GM23248 (cell line): ENCODE data around the gene RCSD1. TPM values are rescaled to one million over a fixed set of nuclear protein-coding genes. Genes with fewer than 3 reads are reported as not detected.

ENCODE experiments used
- DNase-seq: peaks from one replicate; pipeline ENCODE4 v3.0.0-alpha.2; 2015
- H2AFZ ChIP-seq: fragments of 200-600 bp; sonication (generic); 2 replicates; pipeline ENCODE4 v1.6.1; 2016; ENCODE audit warnings: antibody characterized with exemption
- H3F3A ChIP-seq: fragments of 200-600 bp; sonication (generic); 2 replicates; pipeline ENCODE4 v1.6.1; 2016; ENCODE audit warnings: mild to moderate bottlenecking, antibody characterized with exemption, mixed run types; ENCODE audit not compliant: insufficient read depth
- H3K27ac ChIP-seq: fragments of 200-600 bp; sonication (generic); 2 replicates; pipeline ENCODE4 v1.5.1; 2016; ENCODE audit warnings: mild to moderate bottlenecking
- H3K27me3 ChIP-seq: fragments of 200-600 bp; sonication (generic); replicated peaks from 2 replicates; pipeline ENCODE4 v1.6.1; 2016; ENCODE audit warnings: mild to moderate bottlenecking; ENCODE audit not compliant: insufficient read depth
- H3K36me3 ChIP-seq: fragments of 200-600 bp; sonication (generic); 2 replicates; pipeline ENCODE4 v1.6.1; 2016; ENCODE audit warnings: low read depth, mild to moderate bottlenecking
- H3K4me1 ChIP-seq: fragments of 200-600 bp; sonication (generic); 2 replicates; pipeline ENCODE4 v1.6.1; 2016; ENCODE audit warnings: mild to moderate bottlenecking; ENCODE audit not compliant: insufficient read depth
- H3K4me2 ChIP-seq: fragments of 200-600 bp; sonication (generic); one replicate; pipeline ENCODE4 v1.6.1; 2016; ENCODE audit warnings: mild to moderate bottlenecking; ENCODE audit not compliant: unreplicated experiment
- H3K4me3 ChIP-seq: fragments of 200-600 bp; sonication (generic); 2 replicates; pipeline ENCODE4 v1.5.1; 2016; ENCODE audit warnings: mild to moderate bottlenecking
- H3K79me2 ChIP-seq: fragments of 200-600 bp; sonication (generic); 2 replicates; pipeline ENCODE4 v1.6.1; 2016; ENCODE audit warnings: mild to moderate bottlenecking; ENCODE audit not compliant: insufficient read depth
- H3K9ac ChIP-seq: fragments of 200-600 bp; sonication (generic); 2 replicates; pipeline ENCODE4 v1.6.1; 2016; ENCODE audit warnings: mild to moderate bottlenecking
- H3K9me2 ChIP-seq: fragments of 200-600 bp; sonication (generic); 2 replicates; pipeline ENCODE4 v1.6.1; 2016; ENCODE audit warnings: mixed run types, mild to moderate bottlenecking, moderate library complexity; ENCODE audit not compliant: insufficient read depth
- H3K9me3 ChIP-seq: fragments of 200-600 bp; sonication (generic); one replicate; pipeline ENCODE4 v1.6.1; 2017; ENCODE audit warnings: low read depth
- H4K20me1 ChIP-seq: fragments of 200-600 bp; sonication (generic); 2 replicates; pipeline ENCODE4 v1.6.0; 2016; ENCODE audit not compliant: insufficient read depth
- EZH2 ChIP-seq: fragments of 200-600 bp; sonication (generic); IDR thresholded peaks from 2 replicates; pipeline ENCODE4 v1.6.1; 2018; ENCODE audit warnings: antibody characterized with exemption, mild to moderate bottlenecking; ENCODE audit not compliant: insufficient read depth, poor library complexity, severe bottlenecking
- EZH2phosphoT487 ChIP-seq: fragments of 200-600 bp; sonication (generic); IDR thresholded peaks from 2 replicates; pipeline ENCODE4 v1.6.1; 2018; ENCODE audit warnings: antibody characterized with exemption, moderate library complexity, mild to moderate bottlenecking, low read depth; ENCODE audit not compliant: insufficient read depth
- WGBS, 2 experiments: methylation state at CpG; one replicate each; pipeline ENCODE4 v1.1.6; 2015 to 2017; ENCODE audit warnings: low lambda C conversion rate in 2 of 2, low coverage in 1 of 2; ENCODE audit errors: missing lambda C conversion rate in 2 of 2; 5-methylcytosine and 5-hydroxymethylcytosine counted together
- in situ Hi-C: fragments of 300-500 bp; cut with MboI; formaldehyde crosslinking; loops from 2 replicates; pipeline ENCODE4 v1.15.0; 2020
- polyA plus RNA-seq: library from polyadenylated mRNA; unstranded; fragments of >200 nt; fragmentation: Nextera tagmentation; extraction: Ambion mirVana; gene quantifications from 2 replicates; pipeline ENCODE4 v1.2.1, GENCODE V29; 2016
- total RNA-seq: library from RNA; depleted of rRNA; stranded (reverse); fragments of >200 nt; shearing (Covaris generic); gene quantifications from 2 replicates; pipeline ENCODE4 v1.2.3, GENCODE V29; 2014

RCSD1 gene
- total and polyA plus RNA-seq, 2 experiments from 2014 or later, result 0.22 to 0.23 TPM

DNA sequence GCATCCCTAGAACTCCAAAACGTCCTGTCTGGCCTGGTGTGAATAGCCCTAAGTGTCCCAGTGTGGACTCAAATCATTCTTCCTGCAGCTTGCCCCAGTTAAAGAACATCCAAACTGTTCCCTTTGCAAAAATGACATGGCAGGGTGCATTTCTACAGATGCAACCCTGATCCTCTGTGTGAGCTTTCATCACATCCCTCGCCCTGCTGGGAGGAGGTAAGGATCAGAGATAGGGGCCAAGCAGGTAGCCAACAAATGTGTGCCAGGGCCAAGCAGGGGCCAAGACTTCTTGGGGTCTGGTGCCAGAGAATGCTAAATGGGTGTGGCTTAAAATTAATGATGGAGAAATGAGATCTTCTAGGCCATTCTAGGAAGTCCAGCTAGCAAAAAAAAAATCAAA lies 64.7 kb downstream of the RCSD1 start:
- no peaks in the 10 kb centered on the region for H3K9me3 ChIP-seq
- no peak overlapping the region for H3K4me2 ChIP-seq
- no peaks in the 10 kb centered on the region for H3K27me3 ChIP-seq
- peaks cover 7% of the 10 kb centered on the region for H3F3A ChIP-seq
- no peaks in the 10 kb centered on the region for H3K79me2 ChIP-seq
- no peak overlapping the region for H3K4me3 ChIP-seq
- no peaks in the 10 kb centered on the region for H3K36me3 ChIP-seq
- no peaks in the 10 kb centered on the region for H4K20me1 ChIP-seq
- in situ Hi-C loops, result loop anchor here (25.0 kb wide), 3 partner anchors 107 to 607 kb away; partner anchors contain the start of genes GPA33 and STYXL2
- H3K27ac ChIP-seq, result no peak overlapping the region
- H3K9ac ChIP-seq, result no peak overlapping the region
- TF ChIP-seq EZH2 (no peak), EZH2phosphoT487 (no peak)
- H3K4me1 ChIP-seq, result peaks cover 2% of the 10 kb centered on the region
- DNase-seq, result no peak
- H3K9me2 ChIP-seq, result no peaks in the 10 kb centered on the region
- H2AFZ ChIP-seq, result no peak overlapping the region
- 65 to 74% methylated on average over 2 of the region's 2 CpGs for WGBS, 2 experiments

DNA sequence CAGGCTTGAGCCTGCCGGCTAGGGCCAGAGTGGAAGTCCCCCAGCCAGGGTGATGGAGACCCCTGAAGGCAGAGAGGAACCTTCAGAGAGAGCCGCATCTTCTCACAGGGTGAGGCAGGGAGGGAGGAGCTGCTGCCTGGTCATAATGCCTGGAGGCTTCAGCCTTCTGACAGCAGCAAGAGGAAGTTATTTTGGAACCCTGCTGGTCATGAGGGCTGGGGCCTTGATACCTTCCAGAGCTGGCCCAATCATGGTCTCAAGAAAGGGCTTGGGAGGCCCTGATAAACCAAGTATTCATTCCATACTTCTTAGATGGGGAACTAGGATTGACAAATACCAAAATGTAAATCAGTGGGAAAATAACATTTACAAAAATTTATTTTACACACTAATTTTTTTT lies 65.1 kb downstream of the RCSD1 start:
- H3F3A ChIP-seq, result peaks cover 2% of the 10 kb centered on the region; the same call in 1 of the 2 replicates
- H3K79me2 ChIP-seq, result no peaks in the 10 kb centered on the region
- in situ Hi-C loops, result loop anchor here (25.0 kb wide), 3 partner anchors 108 to 608 kb away; partner anchors contain the start of genes GPA33 and STYXL2
- TF ChIP-seq EZH2 (no peak), EZH2phosphoT487 (no peak)
- no peaks in the 10 kb centered on the region for H3K27me3 ChIP-seq
- H3K27ac ChIP-seq, result no peak overlapping the region
- H2AFZ ChIP-seq, result no peak overlapping the region
- H3K4me2 ChIP-seq, result no peak overlapping the region
- H3K4me3 ChIP-seq, result no peak overlapping the region
- H3K36me3 ChIP-seq, result no peaks in the 10 kb centered on the region
- no peaks in the 10 kb centered on the region for H3K4me1 ChIP-seq
- no peaks in the 10 kb centered on the region for H4K20me1 ChIP-seq
- no peaks in the 10 kb centered on the region for H3K9me3 ChIP-seq
- WGBS, 2 experiments, result 96% methylated on average over 2 of the region's 2 CpGs
- H3K9me2 ChIP-seq, result no peaks in the 10 kb centered on the region
- no peak overlapping the region for H3K9ac ChIP-seq
- DNase-seq, result no peak

DNA sequence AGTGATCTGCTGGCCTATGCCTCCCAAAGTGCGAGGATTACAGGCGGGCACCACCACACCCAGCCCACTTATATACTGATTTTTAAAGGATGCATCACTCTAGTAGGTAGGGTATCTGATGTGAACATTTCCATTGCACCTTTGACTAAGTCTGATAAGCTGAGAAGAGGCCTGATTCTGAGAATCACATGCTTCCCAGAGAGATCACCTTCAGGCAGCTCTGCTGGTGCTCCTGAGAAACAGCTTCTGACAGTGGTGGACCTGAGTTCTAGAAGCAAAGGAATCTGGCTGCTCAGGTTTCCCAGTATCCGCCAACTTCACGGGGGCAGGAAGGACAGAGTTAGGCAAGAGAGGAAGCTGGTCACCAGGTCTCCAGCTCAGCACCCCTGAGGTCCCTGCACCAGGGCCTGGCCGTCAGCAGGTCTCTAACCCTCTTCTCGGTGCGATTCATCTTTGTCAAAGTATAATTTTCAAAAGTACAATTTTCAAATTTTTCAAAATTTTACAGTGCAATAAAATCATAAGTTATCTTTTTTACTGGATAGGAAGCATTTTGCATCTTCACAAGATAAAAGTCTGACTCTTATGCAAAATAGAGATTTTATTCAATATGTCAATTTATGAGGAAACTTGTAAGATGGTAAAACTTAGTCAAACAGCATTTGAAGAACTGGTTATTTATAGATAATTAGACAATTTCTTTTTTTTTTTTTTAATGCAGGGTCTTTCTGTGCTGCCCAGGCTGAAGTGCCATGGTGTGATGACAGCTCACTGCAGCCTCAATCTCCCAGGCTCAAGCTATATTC lies 65.9 kb downstream of the RCSD1 start:
- Histone ChIP-seq H3K9ac (no peak overlapping the region), H3K27ac (no peak overlapping the region), H3K9me2 (no peaks in the 10 kb centered on the region), H3K9me3 (no peaks in the 10 kb centered on the region), H3F3A (no peaks in the 10 kb centered on the region), H2AFZ (no peak overlapping the region), H3K79me2 (no peaks in the 10 kb centered on the region), H3K36me3 (no peaks in the 10 kb centered on the region), H3K4me3 (no peak overlapping the region), H4K20me1 (no peaks in the 10 kb centered on the region), H3K4me2 (no peak overlapping the region), H3K4me1 (no peaks in the 10 kb centered on the region), H3K27me3 (no peaks in the 10 kb centered on the region)
- DNase-seq, result no peak
- in situ Hi-C loops, result loop anchor here (25.0 kb wide), 3 partner anchors 109 to 609 kb away; partner anchors contain the start of genes GPA33 and STYXL2
- 90 to 96% methylated on average over 7 of the region's 7 CpGs for WGBS, 2 experiments
- TF ChIP-seq EZH2, result no peak
- TF ChIP-seq EZH2phosphoT487, result no peak

DNA sequence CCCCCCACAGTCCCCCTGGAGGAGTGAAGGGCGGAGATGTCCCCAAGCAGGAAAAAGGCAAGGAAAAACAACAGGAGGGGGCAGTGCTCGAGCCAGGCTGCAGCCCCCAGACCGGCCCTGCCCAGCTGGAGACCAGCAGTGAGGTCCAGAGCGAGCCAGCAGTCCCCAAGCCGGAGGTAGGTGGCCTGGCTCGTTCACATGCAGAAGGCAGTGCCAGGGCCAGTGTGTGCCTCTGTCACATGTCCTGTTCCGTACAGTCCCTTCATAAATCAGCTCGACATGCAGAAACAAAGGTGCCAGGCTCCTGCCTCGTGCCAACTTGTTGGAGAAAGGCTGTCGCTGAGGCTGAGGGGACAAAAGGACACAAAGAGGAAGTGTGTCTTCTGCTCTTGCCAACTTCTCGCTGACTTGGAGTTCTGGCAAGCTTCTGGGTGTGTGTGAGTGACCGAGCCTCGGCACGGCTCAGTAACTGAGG lies 67.7 kb downstream of the RCSD1 start:
- Histone ChIP-seq H3K4me2 (no peak overlapping the region), H4K20me1 (no peaks in the 10 kb centered on the region), H2AFZ (no peak overlapping the region), H3K9ac (no peak overlapping the region), H3K4me3 (no peak overlapping the region), H3K27ac (no peak overlapping the region), H3F3A (no peaks in the 10 kb centered on the region), H3K36me3 (no peaks in the 10 kb centered on the region), H3K27me3 (no peaks in the 10 kb centered on the region), H3K9me3 (no peaks in the 10 kb centered on the region), H3K4me1 (no peaks in the 10 kb centered on the region), H3K9me2 (no peaks in the 10 kb centered on the region), H3K79me2 (no peaks in the 10 kb centered on the region)
- DNase-seq, result no peak
- in situ Hi-C loops, result loop anchor here (25.0 kb wide), 3 partner anchors 110 to 610 kb away; partner anchors contain the start of genes GPA33 and STYXL2
- WGBS, 2 experiments, result 36 to 38% methylated on average over 14 of the region's 14 CpGs
- no peak for TF ChIP-seq EZH2phosphoT487
- TF ChIP-seq EZH2, result no peak
